Breast epithelium (tissue), 3 donors: ENCODE measurements around the gene CRPPA.

Experiments
- CTCF ChIP-seq, 3 donors: fragments of 450-650 bp; IDR thresholded peaks; one replicate each; pipeline ENCODE4 v1.5.1; 2016 to 2017; ENCODE audit warnings: antibody characterized with exemption in 3 of 3, mild to moderate bottlenecking in 3 of 3, moderate library complexity in 3 of 3
- POLR2AphosphoS5 ChIP-seq, 3 donors: sonication (generic); formaldehyde crosslinking; IDR thresholded peaks; one replicate each; pipeline ENCODE4 v1.6.1; 2017; ENCODE audit warnings: antibody characterized with exemption in 3 of 3

GRCh38 chr7:16438988-16439387 is 17.6 kb upstream of the CRPPA start:
- TF ChIP-seq CTCF (IDR thresholded peaks at IDR 0.05) (no peak), POLR2AphosphoS5 (IDR thresholded peaks at IDR 0.05) (no peak)
